Measurements from ENCODE around the gene MTA1. TPM values are rescaled to one million over a fixed set of nuclear protein-coding genes. Genes with fewer than 3 reads are reported as not detected.

MTA1 gene
- total and polyA plus RNA-seq, 7 donors: 22.6 to 48.6 (median 41.1) TPM

GRCh38 chr14:105384041-105384557 lies 35.5 kb upstream of the MTA1 start:
- DNase-seq: no peak
- H3K36me3 ChIP-seq (ENCODE audit: insufficient read depth in 1 of 2, low read depth in 1 of 2): peaks cover 2 to 69% of the 10 kb centered on the region in 2 donors
- TF ChIP-seq, protein P1, sequence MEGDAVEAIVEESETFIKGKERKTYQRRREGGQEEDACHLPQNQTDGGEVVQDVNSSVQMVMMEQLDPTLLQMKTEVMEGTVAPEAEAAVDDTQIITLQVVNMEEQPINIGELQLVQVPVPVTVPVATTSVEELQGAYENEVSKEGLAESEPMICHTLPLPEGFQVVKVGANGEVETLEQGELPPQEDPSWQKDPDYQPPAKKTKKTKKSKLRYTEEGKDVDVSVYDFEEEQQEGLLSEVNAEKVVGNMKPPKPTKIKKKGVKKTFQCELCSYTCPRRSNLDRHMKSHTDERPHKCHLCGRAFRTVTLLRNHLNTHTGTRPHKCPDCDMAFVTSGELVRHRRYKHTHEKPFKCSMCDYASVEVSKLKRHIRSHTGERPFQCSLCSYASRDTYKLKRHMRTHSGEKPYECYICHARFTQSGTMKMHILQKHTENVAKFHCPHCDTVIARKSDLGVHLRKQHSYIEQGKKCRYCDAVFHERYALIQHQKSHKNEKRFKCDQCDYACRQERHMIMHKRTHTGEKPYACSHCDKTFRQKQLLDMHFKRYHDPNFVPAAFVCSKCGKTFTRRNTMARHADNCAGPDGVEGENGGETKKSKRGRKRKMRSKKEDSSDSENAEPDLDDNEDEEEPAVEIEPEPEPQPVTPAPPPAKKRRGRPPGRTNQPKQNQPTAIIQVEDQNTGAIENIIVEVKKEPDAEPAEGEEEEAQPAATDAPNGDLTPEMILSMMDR (IDR thresholded peaks at IDR 0.05): no peak
- WGBS, 3 donors: 92 to 95% (median 93%) methylated on average over 23 of the region's 23 CpGs
- no peaks in the 10 kb centered on the region for H3K27me3 ChIP-seq (ENCODE audit: insufficient read depth in 3 of 3, low read length in 2 of 3)
- intact Hi-C loops (cut with DNase I): no loop called here
- no peaks in the 10 kb centered on the region for H3K9me3 ChIP-seq
- no peak overlapping the region for H3K27ac ChIP-seq
- no peak overlapping the region for H3K4me3 ChIP-seq
- no peak for ATAC-seq
- H3K4me1 ChIP-seq: no peaks in the 10 kb centered on the region

GRCh38 chr14:105384605-105385321 lies 34.9 kb upstream of the MTA1 start:
- no peak overlapping the region for H3K4me3 ChIP-seq
- no peaks in the 10 kb centered on the region for H3K9me3 ChIP-seq
- TF ChIP-seq, protein P1 (IDR thresholded peaks at IDR 0.05): no peak
- no peaks in the 10 kb centered on the region for H3K4me1 ChIP-seq
- ATAC-seq: peak in 2 of 4 donors; percentile 22 to 39
- no peak overlapping the region for H3K27ac ChIP-seq
- no peaks in the 10 kb centered on the region for H3K27me3 ChIP-seq (ENCODE audit: insufficient read depth in 3 of 3, low read length in 2 of 3)
- peaks cover 2 to 66% of the 10 kb centered on the region in 2 donors for H3K36me3 ChIP-seq (ENCODE audit: insufficient read depth in 1 of 2, low read depth in 1 of 2)
- intact Hi-C loops (cut with DNase I): no loop called here
- 79 to 87% (median 84%) methylated on average over 25 to 29 of the region's 29 CpGs for WGBS, 3 donors
- DNase-seq: no peak

GRCh38 chr14:105385322-105385637 lies 34.3 kb upstream of the MTA1 start:
- no peak overlapping the region for H3K4me3 ChIP-seq
- no peaks in the 10 kb centered on the region for H3K9me3 ChIP-seq
- no peak for DNase-seq
- peaks cover 2 to 63% of the 10 kb centered on the region in 2 donors for H3K36me3 ChIP-seq (ENCODE audit: insufficient read depth in 1 of 2, low read depth in 1 of 2)
- ATAC-seq: peak in 1 of 4 donors; percentile 2
- no peak overlapping the region for H3K27ac ChIP-seq
- WGBS, 3 donors: 80 to 91% (median 84%) methylated on average over 19 of the region's 19 CpGs
- TF ChIP-seq, protein P1 (IDR thresholded peaks at IDR 0.05): no peak
- H3K27me3 ChIP-seq (ENCODE audit: insufficient read depth in 3 of 3, low read length in 2 of 3): no peaks in the 10 kb centered on the region
- no peaks in the 10 kb centered on the region for H3K4me1 ChIP-seq
- intact Hi-C loops (cut with DNase I): no loop called here

- Histone ChIP-seq H3K9me3 (no peaks in the 10 kb centered on the region), H3K4me3 (no peak overlapping the region), H3K27ac (no peak overlapping the region), H3K4me1 (no peaks in the 10 kb centered on the region), H3K27me3 (ENCODE audit: insufficient read depth in 3 of 3, low read length in 2 of 3) (no peaks in the 10 kb centered on the region), H3K36me3 (ENCODE audit: insufficient read depth in 1 of 2, low read depth in 1 of 2) (peaks cover 2 to 60% of the 10 kb centered on the region in 2 donors)
- ATAC-seq (no peak), DNase-seq (peak in 1 of 2 donors; percentile 49)
- intact Hi-C loops (cut with DNase I): no loop called here
- WGBS, 3 donors: 91 to 93% (median 91%) methylated on average over 22 of the region's 22 CpGs
- TF ChIP-seq, protein P1 (IDR thresholded peaks at IDR 0.05): no peak
These were observed 33.8 kb upstream of the MTA1 start for GRCh38 chr14:105385698-105386365.

Data from psoas muscle (tissue), 8 donors.